Endothelial cell of umbilical vein (primary cell): ENCODE data around the gene CEP85. TPM values are rescaled to one million over a fixed set of nuclear protein-coding genes. Genes with fewer than 3 reads are reported as not detected.

ENCODE experiments used
- BruUV-seq: library from RNA; stranded (reverse); fragments of 400-500 nt; replicated peaks from 2 replicates; lab custom pipeline; 2021; lab: Mats Ljungman, UMichigan
- CTCF ChIA-PET: fragments of 300-600, 350-600 bp; sonication (Branson Sonifier 250); formaldehyde crosslinking; loops from one replicate; lab custom pipeline; 2021; ENCODE audit warnings: antibody characterized with exemption, inconsistent platforms; lab: Charles Lee
- POLR2A ChIA-PET: fragments of 300-600, 350-600 bp; sonication (Branson Sonifier 250); formaldehyde crosslinking; loops from one replicate; lab custom pipeline; 2021; ENCODE audit warnings: antibody characterized with exemption, inconsistent platforms; lab: Charles Lee
- DNase-seq: peaks from one replicate; pipeline ENCODE4 v3.0.0-alpha.2; 2011; ENCODE audit warnings: low read depth, low spot score
- FAIRE-seq: peaks from 2 replicates; lab custom pipeline; 2011; peaks lifted over from hg19 to GRCh38; lab: Jason Lieb, UNC
- H2AFZ ChIP-seq: 2 replicates; pipeline ENCODE4 v1.6.0; 2012; ENCODE audit warnings: low read depth, low read length, control low read depth, inconsistent platforms
- H3K27ac ChIP-seq: 2 replicates; pipeline ENCODE4 v1.5.1; 2011; ENCODE audit warnings: low read depth, mild to moderate bottlenecking, control low read depth, low read length, moderate library complexity; ENCODE audit not compliant: insufficient read depth
- H3K27me3 ChIP-seq, 2 experiments: 2 replicates each; pipeline versions ENCODE4 v1.6.0 to v1.6.1; 2011; ENCODE audit warnings: low read length in 2 of 2, mixed read lengths in 1 of 2; ENCODE audit not compliant: control insufficient read depth in 2 of 2, insufficient read depth in 2 of 2
- H3K36me3 ChIP-seq, 2 experiments: 2 replicates in 1 of 2; 3 replicates in 1 of 2; pipeline ENCODE4 v1.5.1; 2011; ENCODE audit warnings: low read length in 2 of 2, mild to moderate bottlenecking in 1 of 2, moderate library complexity in 1 of 2; ENCODE audit not compliant: control insufficient read depth in 2 of 2, insufficient read depth in 2 of 2; ENCODE audit errors: extremely low read depth in 1 of 2
- H3K4me1 ChIP-seq: 3 replicates; pipeline ENCODE4 v1.5.1; 2011; ENCODE audit warnings: mild to moderate bottlenecking, low read length; ENCODE audit not compliant: control insufficient read depth, insufficient read depth; ENCODE audit errors: extremely low read depth
- H3K4me2 ChIP-seq: 2 replicates; pipeline ENCODE4 v1.6.1; 2011; ENCODE audit warnings: low read length, control low read depth, mixed read lengths; ENCODE audit not compliant: insufficient read depth
- H3K4me3 ChIP-seq, 3 experiments: fragments of 200-600 bp in 1 of 3; sonication (generic), shearing (Covaris generic) in 1 of 3; replicated peaks in 1 of 3; 2 replicates each; pipeline ENCODE4 v1.5.1; 2011 to 2016; ENCODE audit warnings: control low read depth in 3 of 3, low read length in 3 of 3, mild to moderate bottlenecking in 2 of 3, inconsistent platforms in 1 of 3, low read depth in 1 of 3, moderate library complexity in 1 of 3; ENCODE audit not compliant: insufficient read depth in 1 of 3
- H3K79me2 ChIP-seq: 2 replicates; pipeline ENCODE4 v1.6.0; 2012; ENCODE audit warnings: low read length, inconsistent platforms; ENCODE audit not compliant: control insufficient read depth, insufficient read depth
- H3K9ac ChIP-seq: replicated peaks from 2 replicates; pipeline ENCODE3; 2011; ENCODE audit warnings: low read length, control low read depth; ENCODE audit not compliant: insufficient read depth; ENCODE audit errors: extremely low read depth
- H3K9me1 ChIP-seq: replicated peaks from 3 replicates; pipeline ENCODE4 v1.6.0; 2011; ENCODE audit warnings: mild to moderate bottlenecking, low read length; ENCODE audit not compliant: control insufficient read depth, insufficient read depth; ENCODE audit errors: extremely low read depth
- H3K9me3 ChIP-seq: replicated peaks from 2 replicates; pipeline ENCODE4 v1.5.1; 2012; ENCODE audit warnings: low read length, inconsistent platforms; ENCODE audit not compliant: control insufficient read depth, insufficient read depth
- H4K20me1 ChIP-seq: replicated peaks from 2 replicates; pipeline ENCODE3; 2011; ENCODE audit warnings: mild to moderate bottlenecking, low read length; ENCODE audit not compliant: control insufficient read depth, insufficient read depth; ENCODE audit errors: extremely low read depth
- EZH2 ChIP-seq: IDR thresholded peaks from 2 replicates; pipeline ENCODE4 v1.6.1; 2012; ENCODE audit warnings: borderline replicate concordance, low read depth, mild to moderate bottlenecking, moderate library complexity, low read length, inconsistent platforms; ENCODE audit not compliant: severe bottlenecking
- FOS ChIP-seq: IDR thresholded peaks from 2 replicates; pipeline ENCODE4 v1.6.1; 2011; ENCODE audit warnings: mild to moderate bottlenecking, low read length, moderate library complexity, borderline replicate concordance; ENCODE audit not compliant: insufficient read depth
- GATA2 ChIP-seq: IDR thresholded peaks from 2 replicates; pipeline ENCODE4 v1.7.0; 2011; ENCODE audit warnings: low read depth, mild to moderate bottlenecking, moderate library complexity, mixed read lengths, low read length; ENCODE audit not compliant: insufficient read length, insufficient read depth
- JUN ChIP-seq: IDR thresholded peaks from 2 replicates; pipeline ENCODE4 v1.6.1; 2011; ENCODE audit warnings: borderline replicate concordance, low read depth; ENCODE audit not compliant: insufficient read length, insufficient read depth
- MYC ChIP-seq: IDR thresholded peaks from one replicate; pipeline ENCODE4 v1.6.1; 2011; ENCODE audit warnings: mild to moderate bottlenecking, low read depth, low read length
- POLR2A ChIP-seq: IDR thresholded peaks from 2 replicates; pipeline ENCODE4 v1.6.1; 2012; ENCODE audit warnings: low read depth, mild to moderate bottlenecking, control low read depth, low read length
- POLR2AphosphoS5 ChIP-seq: IDR thresholded peaks from 2 replicates; pipeline ENCODE4 v1.6.1; 2012; ENCODE audit warnings: low read depth, mild to moderate bottlenecking, control low read depth, low read length, moderate library complexity; ENCODE audit not compliant: insufficient read depth
- dilution Hi-C: fragments of 300-500 bp; cut with MboI; formaldehyde crosslinking; loops from one replicate; pipeline ENCODE4 v1.15.0; 2019; ENCODE audit warnings: low sequenced_read_pairs; ENCODE audit not compliant: extremely low pct_ligation_motif_present
- intact Hi-C: fragments of 100-400 bp; cut with micrococcal nuclease; formaldehyde crosslinking; loops from one replicate; pipeline ENCODE4 v1.10.0; 2022
- polyA plus RNA-seq, 4 experiments: library from polyadenylated mRNA; depleted of rRNA in 3 of 4; stranded (reverse) in 3 of 4; unstranded in 1 of 4; fragments of >200 nt; gene quantifications; 2 replicates each; pipeline versions ENCODE4 v1.2.1 to v1.2.3, GENCODE V29; 2011 to 2012; ENCODE audit warnings: missing spikeins in 1 of 4
- total RNA-seq: library from RNA; stranded (reverse); gene quantifications from 2 replicates; pipeline ENCODE4 v1.2.3, GENCODE V29; 2021
- TF ChIP-seq, protein P1 (sequence below): IDR thresholded peaks from 2 replicates; pipeline ENCODE4 v1.6.1; 2011; ENCODE audit not compliant: insufficient read depth, insufficient read length
- TF ChIP-seq, protein P2 (sequence below), 2 donors: IDR thresholded peaks; 1 replicate in 1 of 2; 2 replicates in 1 of 2; pipeline ENCODE4 v1.5.1; 2011; ENCODE audit warnings: low read length in 2 of 2, mild to moderate bottlenecking in 2 of 2, moderate library complexity in 2 of 2, control low read depth in 1 of 2, inconsistent platforms in 1 of 2, low read depth in 1 of 2; ENCODE audit not compliant: insufficient read depth in 1 of 2; ENCODE audit errors: extremely low read depth in 1 of 2

Gene CEP85
- total and polyA plus RNA-seq, 2 donors (not counting 3 experiments of a cell fraction or from before 2014, with no cell fraction given): 15.2 to 17.8 TPM

DNA sequence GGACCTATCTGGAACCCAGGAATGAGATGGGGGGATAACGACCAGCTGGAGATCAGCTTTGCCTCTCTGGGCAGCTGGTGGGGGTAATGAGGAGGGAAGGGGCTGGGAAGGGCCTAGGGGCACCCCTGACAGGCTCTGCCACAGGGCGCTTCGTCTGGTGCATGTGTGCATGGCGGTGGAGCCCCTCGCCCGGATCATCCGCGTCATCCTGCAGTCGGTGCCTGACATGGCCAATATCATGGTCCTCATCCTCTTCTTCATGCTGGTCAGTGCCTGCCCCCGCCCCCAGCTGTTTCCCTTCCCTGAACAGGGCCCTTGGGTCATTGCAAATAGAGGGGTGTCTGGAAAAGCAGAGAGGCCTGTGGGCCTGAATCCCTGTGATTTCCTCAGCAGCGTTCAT, 36.2 kb upstream of the CEP85 start:
- H3K4me3 ChIP-seq: no peak overlapping the region
- no TSS peak for BruUV-seq
- no peak for DNase-seq
- no peak overlapping the region for H3K27ac ChIP-seq
- intact Hi-C loops (no loop called here), dilution Hi-C loops (no loop called here)
- peaks cover 0 to 6% of the 10 kb centered on the region in 2 experiments for H3K27me3 ChIP-seq
- H3K4me1 ChIP-seq: no peaks in the 10 kb centered on the region
- H3K36me3 ChIP-seq: no peaks in the 10 kb centered on the region
- TF ChIP-seq, protein P1, sequence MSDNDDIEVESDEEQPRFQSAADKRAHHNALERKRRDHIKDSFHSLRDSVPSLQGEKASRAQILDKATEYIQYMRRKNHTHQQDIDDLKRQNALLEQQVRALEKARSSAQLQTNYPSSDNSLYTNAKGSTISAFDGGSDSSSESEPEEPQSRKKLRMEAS: no peak
- TF ChIP-seq GATA2 (no peak), FOS (no peak), JUN (no peak), MYC (no peak), POLR2AphosphoS5 (no peak), POLR2A (no peak), EZH2 (no peak)
- TF ChIP-seq, protein P2, sequence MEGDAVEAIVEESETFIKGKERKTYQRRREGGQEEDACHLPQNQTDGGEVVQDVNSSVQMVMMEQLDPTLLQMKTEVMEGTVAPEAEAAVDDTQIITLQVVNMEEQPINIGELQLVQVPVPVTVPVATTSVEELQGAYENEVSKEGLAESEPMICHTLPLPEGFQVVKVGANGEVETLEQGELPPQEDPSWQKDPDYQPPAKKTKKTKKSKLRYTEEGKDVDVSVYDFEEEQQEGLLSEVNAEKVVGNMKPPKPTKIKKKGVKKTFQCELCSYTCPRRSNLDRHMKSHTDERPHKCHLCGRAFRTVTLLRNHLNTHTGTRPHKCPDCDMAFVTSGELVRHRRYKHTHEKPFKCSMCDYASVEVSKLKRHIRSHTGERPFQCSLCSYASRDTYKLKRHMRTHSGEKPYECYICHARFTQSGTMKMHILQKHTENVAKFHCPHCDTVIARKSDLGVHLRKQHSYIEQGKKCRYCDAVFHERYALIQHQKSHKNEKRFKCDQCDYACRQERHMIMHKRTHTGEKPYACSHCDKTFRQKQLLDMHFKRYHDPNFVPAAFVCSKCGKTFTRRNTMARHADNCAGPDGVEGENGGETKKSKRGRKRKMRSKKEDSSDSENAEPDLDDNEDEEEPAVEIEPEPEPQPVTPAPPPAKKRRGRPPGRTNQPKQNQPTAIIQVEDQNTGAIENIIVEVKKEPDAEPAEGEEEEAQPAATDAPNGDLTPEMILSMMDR (IDR thresholded peaks at IDR 0.05; ENCODE audit: extremely low read depth in 1 of 2, insufficient read depth in 1 of 2, low read depth in 1 of 2, low read length in 2 of 2): no peak
- H4K20me1 ChIP-seq: no peaks in the 10 kb centered on the region
- H3K4me2 ChIP-seq: no peak overlapping the region
- H3K79me2 ChIP-seq: no peaks in the 10 kb centered on the region
- no peak overlapping the region for H3K9ac ChIP-seq
- no peaks in the 10 kb centered on the region for H3K9me3 ChIP-seq
- FAIRE-seq: no peak
- H3K9me1 ChIP-seq: no peaks in the 10 kb centered on the region
- ChIA-PET POLR2A (no interaction called here), CTCF (interaction anchor here (1.2 kb wide), 1 partner anchor 33 kb away, joined by 3 read pairs; no protein-coding TSS in a partner anchor)
- no peak overlapping the region for H2AFZ ChIP-seq
